ENCODE results near the gene ATP6V0C. TPM values are rescaled to one million over a fixed set of nuclear protein-coding genes. Genes with fewer than 3 reads are reported as not detected.
A peak's percentile ranks its signal among the peaks of the same experiment; 100 is the strongest.

Gene ATP6V0C
- 100 to 1,000 TPM; 176 to 180 TPM for total RNA-seq
- polyA plus RNA-seq (2013, experiment 1 of 2): 220 TPM
- polyA plus RNA-seq (2013, experiment 2 of 2): 207 TPM
- long read RNA-seq, experiment 1, transcript ATP6V0C-201 (3 exons, 1,175 nt): major isoform, 245 of 257 reads
- long read RNA-seq, experiment 1, transcript ATP6V0C-202 (2 exons, 1,081 nt): minor isoform, 11 of 257 reads
- long read RNA-seq, experiment 1, partial matches to known transcripts: 0 of 257 reads
- long read RNA-seq, experiment 1, other reads (novel, unspliced or antisense): 1 of 257 reads
- long read RNA-seq, experiment 2, transcript ATP6V0C-201 (3 exons, 1,175 nt): major isoform, 144 of 147 reads
- long read RNA-seq, experiment 2, partial matches to known transcripts: 0 of 147 reads
- long read RNA-seq, experiment 2, other reads (novel, unspliced or antisense): 0 of 147 reads
- long read RNA-seq, experiment 3, transcript ATP6V0C-201 (3 exons, 1,175 nt): major isoform, 28 of 28 reads
- long read RNA-seq, experiment 3, partial matches to known transcripts: 0 of 28 reads
- long read RNA-seq, experiment 3, other reads (novel, unspliced or antisense): 0 of 28 reads
- long read RNA-seq, experiment 4, transcript ATP6V0C-201 (3 exons, 1,175 nt): major isoform, 190 of 195 reads
- long read RNA-seq, experiment 4, partial matches to known transcripts: 0 of 195 reads
- long read RNA-seq, experiment 4, other reads (novel, unspliced or antisense): 2 of 195 reads

DNA sequence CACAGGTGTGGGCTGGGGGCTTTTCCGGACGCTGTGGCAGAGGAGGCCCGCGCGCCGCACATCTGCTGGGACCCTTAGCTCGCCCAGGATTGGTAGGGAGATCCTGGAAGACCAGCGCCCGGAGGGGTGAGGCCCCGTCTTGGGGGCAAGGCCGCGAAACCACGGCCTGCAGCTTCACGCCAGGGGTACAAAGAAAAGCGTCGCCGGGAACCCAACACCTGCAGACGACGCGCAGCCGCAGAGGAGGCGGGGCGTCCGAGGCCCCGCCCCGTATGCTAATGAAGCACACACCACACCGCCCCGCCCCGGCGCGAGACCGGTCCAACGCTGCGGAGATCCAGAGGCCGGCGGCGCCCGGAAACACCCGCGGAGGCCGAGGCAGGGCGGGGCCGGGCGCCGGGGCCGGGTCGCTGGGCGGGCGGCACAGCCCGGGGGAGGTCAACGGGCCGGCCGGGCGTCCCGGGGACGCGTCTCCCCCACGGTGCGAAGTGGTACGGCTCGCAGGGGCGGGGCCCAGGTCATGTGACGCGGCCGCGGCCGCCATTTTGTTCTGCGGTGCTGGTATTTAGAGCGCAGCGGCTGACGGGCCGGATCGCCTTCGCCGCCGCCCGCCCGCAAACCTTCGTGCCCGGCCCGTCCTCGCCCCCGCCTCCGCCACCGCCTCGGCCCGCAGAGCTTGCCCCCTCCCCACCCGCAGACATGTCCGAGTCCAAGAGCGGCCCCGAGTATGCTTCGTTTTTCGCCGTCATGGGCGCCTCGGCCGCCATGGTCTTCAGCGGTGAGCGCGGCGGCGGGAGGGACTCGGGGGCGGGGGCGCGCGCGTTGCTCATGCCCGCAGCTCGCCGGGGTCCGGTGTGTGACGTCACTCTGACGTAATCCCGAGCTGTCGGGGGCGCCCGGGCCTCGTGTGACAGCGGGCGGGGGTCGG, at the start of gene ATP6V0C:
Gene ATP6V0C, plus strand, starts transcription at position 548 of the 928 bp plus-strand sequence. Its CDS starts 152 bp downstream, at position 700.
- Histone ChIP-seq H3K36me3 (ENCODE audit: control insufficient read depth, insufficient read depth, low read length) (peaks cover 16% of the 10 kb centered on the region), H3K27ac (ENCODE audit: low read depth, low read length) (peak within 1 kb of the TSS; percentile 97), H3K27me3 (ENCODE audit: control insufficient read depth, insufficient read depth, low read length, poor library complexity, severe bottlenecking) (no peaks in the 10 kb centered on the region), H3K4me1 (ENCODE audit: control insufficient read depth, insufficient read depth, low read length) (peaks cover 14% of the 10 kb centered on the region), H3K9me3 (ENCODE audit: control insufficient read depth, low read length) (no peaks in the 10 kb centered on the region), H3K4me3 (ENCODE audit: low read length) (peak within 1 kb of the TSS; percentile 88), H3K9ac (ENCODE audit: extremely low read depth, low read length, poor library complexity, severe bottlenecking) (peak within 1 kb of the TSS; percentile 92)
- WGBS, 2 experiments (ENCODE audit: insufficient coverage in 1 of 2, insufficient read length in 1 of 2): 0% methylated on average over 59 to 122 of the region's 122 CpGs
- TF ChIP-seq, protein P1, sequence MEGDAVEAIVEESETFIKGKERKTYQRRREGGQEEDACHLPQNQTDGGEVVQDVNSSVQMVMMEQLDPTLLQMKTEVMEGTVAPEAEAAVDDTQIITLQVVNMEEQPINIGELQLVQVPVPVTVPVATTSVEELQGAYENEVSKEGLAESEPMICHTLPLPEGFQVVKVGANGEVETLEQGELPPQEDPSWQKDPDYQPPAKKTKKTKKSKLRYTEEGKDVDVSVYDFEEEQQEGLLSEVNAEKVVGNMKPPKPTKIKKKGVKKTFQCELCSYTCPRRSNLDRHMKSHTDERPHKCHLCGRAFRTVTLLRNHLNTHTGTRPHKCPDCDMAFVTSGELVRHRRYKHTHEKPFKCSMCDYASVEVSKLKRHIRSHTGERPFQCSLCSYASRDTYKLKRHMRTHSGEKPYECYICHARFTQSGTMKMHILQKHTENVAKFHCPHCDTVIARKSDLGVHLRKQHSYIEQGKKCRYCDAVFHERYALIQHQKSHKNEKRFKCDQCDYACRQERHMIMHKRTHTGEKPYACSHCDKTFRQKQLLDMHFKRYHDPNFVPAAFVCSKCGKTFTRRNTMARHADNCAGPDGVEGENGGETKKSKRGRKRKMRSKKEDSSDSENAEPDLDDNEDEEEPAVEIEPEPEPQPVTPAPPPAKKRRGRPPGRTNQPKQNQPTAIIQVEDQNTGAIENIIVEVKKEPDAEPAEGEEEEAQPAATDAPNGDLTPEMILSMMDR (conservative IDR thresholded peaks at IDR 0.05): no peak
- H3K36me3 Mint-ChIP-seq (ENCODE audit: low read depth): peaks cover 17% of the 10 kb centered on the region
- peaks cover 44% of the 10 kb centered on the region for H3K4me1 Mint-ChIP-seq
- peak within 1 kb of the TSS; percentile 97 for H3K27ac Mint-ChIP-seq
- peak within 1 kb of the TSS; percentile 88 for H3K4me3 Mint-ChIP-seq
- H3K9me3 Mint-ChIP-seq: no peaks in the 10 kb centered on the region
- peak; percentile 97 for DNase-seq
- H3K27me3 Mint-ChIP-seq (ENCODE audit: insufficient read depth): no peaks in the 10 kb centered on the region

DNA sequence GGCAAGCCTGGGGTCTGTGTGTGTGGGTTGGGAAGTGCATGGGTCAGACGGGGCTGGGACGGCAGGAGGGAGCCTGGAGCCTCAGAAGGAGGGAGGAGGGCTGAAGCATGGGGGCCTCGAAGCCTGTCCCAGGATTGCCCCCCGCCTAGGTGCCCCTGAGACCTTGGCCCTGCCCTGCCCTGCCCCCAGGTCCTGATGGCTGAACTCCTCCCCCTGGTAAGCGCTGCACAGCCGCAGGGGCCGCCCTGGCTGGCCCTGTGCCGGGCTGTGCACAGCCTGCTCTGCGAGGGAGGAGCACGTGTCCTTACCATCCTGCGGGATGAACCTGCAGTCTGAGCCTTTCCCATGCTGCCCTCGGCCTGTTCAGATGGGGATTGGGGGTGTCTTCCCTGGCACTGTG, 49.4 kb upstream of the ATP6V0C start:
- Histone ChIP-seq H3K9me3 (ENCODE audit: control insufficient read depth, low read length) (no peaks in the 10 kb centered on the region), H3K36me3 (ENCODE audit: control insufficient read depth, insufficient read depth, low read length) (peaks cover 6% of the 10 kb centered on the region), H3K4me1 (ENCODE audit: control insufficient read depth, insufficient read depth, low read length) (peaks cover 13% of the 10 kb centered on the region), H3K9ac (ENCODE audit: extremely low read depth, low read length, poor library complexity, severe bottlenecking) (no peak overlapping the region), H3K27me3 (ENCODE audit: control insufficient read depth, insufficient read depth, low read length, poor library complexity, severe bottlenecking) (no peaks in the 10 kb centered on the region), H3K27ac (ENCODE audit: low read depth, low read length) (no peak overlapping the region), H3K4me3 (ENCODE audit: low read length) (no peak overlapping the region)
- H3K4me1 Mint-ChIP-seq: peaks cover 3% of the 10 kb centered on the region
- TF ChIP-seq, protein P1 (conservative IDR thresholded peaks at IDR 0.05): no peak
- H3K9me3 Mint-ChIP-seq: no peaks in the 10 kb centered on the region
- peaks cover 6% of the 10 kb centered on the region for H3K36me3 Mint-ChIP-seq (ENCODE audit: low read depth)
- 94 to 98% methylated on average over 8 to 12 of the region's 12 CpGs for WGBS, 2 experiments (ENCODE audit: insufficient coverage in 1 of 2, insufficient read length in 1 of 2)
- no peak overlapping the region for H3K27ac Mint-ChIP-seq
- peaks cover 7% of the 10 kb centered on the region for H3K27me3 Mint-ChIP-seq (ENCODE audit: insufficient read depth)
- no peak overlapping the region for H3K4me3 Mint-ChIP-seq
- DNase-seq: no peak

All from endodermal cell (in vitro differentiated cells).